ENCODE measurements around the gene SPOP.

GRCh38 chr17:49570540-49571242 is 107.2 kb downstream of the SPOP start:
- TF ChIP-seq CTCF (IDR thresholded peaks at IDR 0.05), result no peak
- no peak for TF ChIP-seq EP300 (IDR thresholded peaks at IDR 0.05; ENCODE audit: low read depth)
